Neural progenitor cell (in vitro differentiated cells): Measurements from ENCODE around the gene CWC22. TPM values are rescaled to one million over a fixed set of nuclear protein-coding genes. Genes with fewer than 3 reads are reported as not detected.

Experiments
- DNase-seq: peaks from one replicate; pipeline ENCODE4 v3.0.0-alpha.2; 2016; ENCODE audit warnings: low spot score
- H2AFZ ChIP-seq: fragments of 200-600 bp; sonication (generic); replicated peaks from 2 replicates; pipeline ENCODE4 v1.6.1; 2016; ENCODE audit warnings: antibody characterized with exemption
- H3F3A ChIP-seq: fragments of 200-600 bp; sonication (generic); 2 replicates; pipeline ENCODE4 v1.6.1; 2016; ENCODE audit warnings: antibody characterized with exemption, low read depth
- H3K27ac ChIP-seq: fragments of 200-600 bp; sonication (generic); 2 replicates; pipeline ENCODE4 v1.5.1; 2016; ENCODE audit warnings: mild to moderate bottlenecking
- H3K27me3 ChIP-seq: fragments of 200-600 bp; sonication (generic); 2 replicates; pipeline ENCODE4 v1.6.1; 2016; ENCODE audit warnings: mild to moderate bottlenecking, moderate library complexity
- H3K36me3 ChIP-seq: fragments of 200-600 bp; sonication (generic); 2 replicates; pipeline ENCODE4 v1.5.1; 2016
- H3K4me1 ChIP-seq: fragments of 200-600 bp; sonication (generic); 2 replicates; pipeline ENCODE4 v1.6.1; 2016; ENCODE audit warnings: mixed run types
- H3K4me2 ChIP-seq: fragments of 200-600 bp; sonication (generic); 2 replicates; pipeline ENCODE4 v1.6.1; 2016
- H3K4me3 ChIP-seq: fragments of 200-600 bp; sonication (generic); 2 replicates; pipeline ENCODE4 v1.5.1; 2016
- H3K79me2 ChIP-seq: fragments of 200-600 bp; sonication (generic); 2 replicates; pipeline ENCODE4 v1.6.1; 2016; ENCODE audit warnings: low read depth
- H3K9ac ChIP-seq: fragments of 200-600 bp; sonication (generic); 2 replicates; pipeline ENCODE4 v1.6.1; 2016
- H3K9me3 ChIP-seq: fragments of 200-600 bp; sonication (generic); 2 replicates; pipeline ENCODE4 v1.5.1; 2016; ENCODE audit warnings: low read depth
- H4K20me1 ChIP-seq: fragments of 200-600 bp; sonication (generic); 2 replicates; pipeline ENCODE4 v1.6.1; 2016; ENCODE audit warnings: low read depth
- H3K27ac Mint-ChIP-seq: 3 replicates; pipeline ENCODE4 v1.8.0; 2021; ENCODE audit warnings: mixed read lengths
- H3K27me3 Mint-ChIP-seq: 2 replicates; pipeline ENCODE4 v1.8.0; 2022; ENCODE audit warnings: low read depth, mild to moderate bottlenecking, inconsistent platforms, moderate library complexity, mixed read lengths; ENCODE audit not compliant: insufficient read depth
- H3K36me3 Mint-ChIP-seq: 3 replicates; pipeline ENCODE4 v1.8.0; 2021; ENCODE audit warnings: mixed read lengths
- H3K4me1 Mint-ChIP-seq: 3 replicates; pipeline ENCODE4 v1.8.0; 2021; ENCODE audit warnings: mixed read lengths
- H3K4me3 Mint-ChIP-seq: 3 replicates; pipeline ENCODE4 v1.8.0; 2021; ENCODE audit warnings: mild to moderate bottlenecking, moderate library complexity, mixed read lengths
- H3K9me3 Mint-ChIP-seq: 3 replicates; pipeline ENCODE4 v1.8.0; 2020; ENCODE audit warnings: mixed read lengths
- CTCF ChIP-seq: fragments of 200-600 bp; sonication (generic); IDR thresholded peaks from 2 replicates; pipeline ENCODE4 v1.5.1; 2017; ENCODE audit warnings: antibody characterized with exemption, mild to moderate bottlenecking
- EZH2 ChIP-seq: fragments of 200-600 bp; sonication (generic); IDR thresholded peaks from 2 replicates; pipeline ENCODE4 v1.6.1; 2017; ENCODE audit warnings: antibody characterized with exemption, mild to moderate bottlenecking, moderate library complexity
- EZH2phosphoT487 ChIP-seq: fragments of 200-600 bp; sonication (generic); IDR thresholded peaks from 2 replicates; pipeline ENCODE4 v1.6.1; 2017; ENCODE audit warnings: antibody characterized with exemption
- total RNA-seq: library from RNA; depleted of rRNA; stranded (reverse); fragments of >200 nt; gene quantifications from 2 replicates; pipeline ENCODE4 v1.2.3, GENCODE V29; 2015; ENCODE audit warnings: low replicate concordance

CWC22 gene
- total RNA-seq, 1 donor from 2014 or later, result 60.2 TPM

- no peaks in the 10 kb centered on the region for H3K27me3 ChIP-seq
- peaks cover 13% of the 10 kb centered on the region for H3F3A ChIP-seq
- Mint-ChIP-seq H3K36me3 (no peaks in the 10 kb centered on the region), H3K4me1 (peaks cover 22% of the 10 kb centered on the region), H3K9me3 (peaks cover 8% of the 10 kb centered on the region), H3K27me3 (peaks cover 3% of the 10 kb centered on the region), H3K4me3 (no peak overlapping the region), H3K27ac (no peak overlapping the region)
- TF ChIP-seq EZH2 (no peak), CTCF (no peak), EZH2phosphoT487 (no peak)
- no peaks in the 10 kb centered on the region for H3K79me2 ChIP-seq
- H3K4me1 ChIP-seq, result peaks cover 5% of the 10 kb centered on the region
- H4K20me1 ChIP-seq, result no peaks in the 10 kb centered on the region
- H3K4me2 ChIP-seq, result no peak overlapping the region
- H3K4me3 ChIP-seq, result no peak overlapping the region
- H3K9me3 ChIP-seq, result no peaks in the 10 kb centered on the region
- no peak overlapping the region for H2AFZ ChIP-seq
- H3K36me3 ChIP-seq, result no peaks in the 10 kb centered on the region
- H3K27ac ChIP-seq, result no peak overlapping the region
- no peak overlapping the region for H3K9ac ChIP-seq
- no peak for DNase-seq
Measured at GRCh38 chr2:180017784-180018183, 10.7 kb upstream of the CWC22 start.

- Histone ChIP-seq H3K27me3 (no peaks in the 10 kb centered on the region), H3F3A (peaks cover 13% of the 10 kb centered on the region), H3K9ac (no peak overlapping the region), H3K36me3 (no peaks in the 10 kb centered on the region), H2AFZ (peak overlapping the region; percentile 40), H3K4me2 (no peak overlapping the region), H3K79me2 (no peaks in the 10 kb centered on the region), H3K9me3 (no peaks in the 10 kb centered on the region), H3K27ac (no peak overlapping the region), H3K4me3 (no peak overlapping the region), H4K20me1 (no peaks in the 10 kb centered on the region), H3K4me1 (peaks cover 5% of the 10 kb centered on the region)
- peaks cover 3% of the 10 kb centered on the region for H3K27me3 Mint-ChIP-seq
- TF ChIP-seq CTCF (no peak), EZH2phosphoT487 (no peak)
- H3K9me3 Mint-ChIP-seq, result peaks cover 8% of the 10 kb centered on the region
- H3K4me3 Mint-ChIP-seq, result no peak overlapping the region
- DNase-seq, result no peak
- peaks cover 22% of the 10 kb centered on the region for H3K4me1 Mint-ChIP-seq
- no peaks in the 10 kb centered on the region for H3K36me3 Mint-ChIP-seq
- no peak overlapping the region for H3K27ac Mint-ChIP-seq
Measured at GRCh38 chr2:180016937-180017336, 9.8 kb upstream of the CWC22 start.

- Mint-ChIP-seq H3K27me3 (peaks cover 3% of the 10 kb centered on the region), H3K4me3 (peak overlapping the region; percentile 25), H3K4me1 (peaks cover 22% of the 10 kb centered on the region), H3K36me3 (no peaks in the 10 kb centered on the region), H3K27ac (peak overlapping the region; percentile 82), H3K9me3 (peaks cover 8% of the 10 kb centered on the region)
- no peaks in the 10 kb centered on the region for H4K20me1 ChIP-seq
- H3F3A ChIP-seq, result peaks cover 13% of the 10 kb centered on the region
- H3K79me2 ChIP-seq, result no peaks in the 10 kb centered on the region
- peaks cover 5% of the 10 kb centered on the region for H3K4me1 ChIP-seq
- H3K27ac ChIP-seq, result no peak overlapping the region
- H2AFZ ChIP-seq, result peak overlapping the region; percentile 40
- no peak for DNase-seq
- no peak overlapping the region for H3K4me2 ChIP-seq
- TF ChIP-seq EZH2phosphoT487, result no peak
- no peak for TF ChIP-seq EZH2
- no peak for TF ChIP-seq CTCF
- H3K36me3 ChIP-seq, result no peaks in the 10 kb centered on the region
- no peaks in the 10 kb centered on the region for H3K27me3 ChIP-seq
- H3K9me3 ChIP-seq, result no peaks in the 10 kb centered on the region
- H3K4me3 ChIP-seq, result no peak overlapping the region
- H3K9ac ChIP-seq, result no peak overlapping the region
Measured at GRCh38 chr2:180015951-180016709, 9.0 kb upstream of the CWC22 start.
